Gastroesophageal sphincter (tissue), 4 donors: ENCODE results near the gene PSMB2. TPM values are rescaled to one million over a fixed set of nuclear protein-coding genes. Genes with fewer than 3 reads are reported as not detected.

Source experiments
- ATAC-seq: fragments of 150-250 bp; one replicate; pipeline ENCODE4 v1.9.1; 2016; ENCODE audit warnings: mild to moderate bottlenecking, moderate library complexity
- H3K27ac ChIP-seq, 4 donors: fragments of 200-600 bp; sonication (generic) in 3 of 4; 1 replicate in 3 of 4; 2 replicates in 1 of 4; pipeline ENCODE4 v1.5.1; 2016 to 2019
- H3K27me3 ChIP-seq: fragments of 200-600 bp; sonication (generic); one replicate; pipeline ENCODE4 v1.5.1; 2019
- H3K36me3 ChIP-seq, 2 donors: fragments of 200-600 bp; sonication (generic); one replicate each; pipeline ENCODE4 v1.5.1; 2019; ENCODE audit warnings: control low read depth in 1 of 2
- H3K4me1 ChIP-seq, 3 donors: fragments of 200-600 bp; sonication (generic); 1 replicate in 2 of 3; 2 replicates in 1 of 3; pipeline ENCODE4 v1.5.1; 2016 to 2019; ENCODE audit warnings: control low read depth in 2 of 3
- H3K4me3 ChIP-seq, 2 donors: fragments of 200-600 bp; sonication (generic); one replicate each; pipeline ENCODE4 v1.5.1; 2019; ENCODE audit warnings: mild to moderate bottlenecking in 1 of 2, moderate library complexity in 1 of 2
- H3K9me3 ChIP-seq, 3 donors: fragments of 200-600 bp; sonication (generic); one replicate each; pipeline ENCODE4 v1.5.1; 2017 to 2019; ENCODE audit warnings: control low read depth in 2 of 3
- CTCF ChIP-seq, 4 experiments: fragments of 200-600 bp in 2 of 4; fragments of 450-650 bp in 2 of 4; sonication (generic) in 1 of 4; IDR thresholded peaks; one replicate each; pipeline ENCODE4 v1.5.1; 2017 to 2019; ENCODE audit warnings: antibody characterized with exemption in 4 of 4, mild to moderate bottlenecking in 2 of 4, moderate library complexity in 2 of 4
- EP300 ChIP-seq: sonication (generic); formaldehyde crosslinking; IDR thresholded peaks from one replicate; pipeline ENCODE4 v1.6.1; 2017; ENCODE audit warnings: antibody characterized with exemption, mild to moderate bottlenecking
- POLR2A ChIP-seq, 2 donors: fragments of 450-650 bp; IDR thresholded peaks; one replicate each; pipeline ENCODE4 v1.6.1; 2017; ENCODE audit warnings: antibody characterized with exemption in 2 of 2, mild to moderate bottlenecking in 2 of 2, moderate library complexity in 1 of 2
- POLR2AphosphoS5 ChIP-seq: sonication (generic); formaldehyde crosslinking; IDR thresholded peaks from one replicate; pipeline ENCODE4 v1.6.1; 2017; ENCODE audit warnings: antibody characterized with exemption
- WGBS, 2 donors: methylation state at CpG; one replicate each; pipeline ENCODE4 v1.1.5; 2018; ENCODE audit warnings: low coverage in 1 of 2; 5-methylcytosine and 5-hydroxymethylcytosine counted together
- total RNA-seq, 4 donors: library from RNA; depleted of rRNA; stranded (reverse); fragments of >200 nt; gene quantifications; one replicate each; pipeline ENCODE4 v1.1.0, GENCODE V29; 2016

The PSMB2 gene
- total RNA-seq, 4 donors from 2014 or later: 31.0 to 39.3 (median 38.7) TPM

- Histone ChIP-seq H3K27ac (no peak overlapping the region), H3K4me3 (no peak overlapping the region), H3K36me3 (no peaks in the 10 kb centered on the region), H3K4me1 (no peaks in the 10 kb centered on the region), H3K27me3 (peaks cover 36% of the 10 kb centered on the region), H3K9me3 (no peaks in the 10 kb centered on the region)
- TF ChIP-seq POLR2A (IDR thresholded peaks at IDR 0.05): no peak
- TF ChIP-seq CTCF (IDR thresholded peaks at IDR 0.05): no peak
- TF ChIP-seq EP300: no peak
- no peak for TF ChIP-seq POLR2AphosphoS5
- ATAC-seq: no peak
- 0 to 29% methylated on average over 1 of the region's 1 CpG for WGBS, 2 donors
Observed at GRCh38 chr1:35666916-35667315, 25.6 kb upstream of the PSMB2 start.

- WGBS, 2 donors: 84 to 85% methylated on average over 2 of the region's 2 CpGs
- Histone ChIP-seq H3K27ac (no peak overlapping the region), H3K36me3 (no peaks in the 10 kb centered on the region), H3K4me3 (no peak overlapping the region), H3K27me3 (peaks cover 34% of the 10 kb centered on the region), H3K4me1 (no peaks in the 10 kb centered on the region), H3K9me3 (no peaks in the 10 kb centered on the region)
- no peak for TF ChIP-seq POLR2AphosphoS5
- no peak for TF ChIP-seq CTCF (IDR thresholded peaks at IDR 0.05)
- TF ChIP-seq EP300: no peak
- no peak for TF ChIP-seq POLR2A (IDR thresholded peaks at IDR 0.05)
- no peak for ATAC-seq
Observed at GRCh38 chr1:35666216-35666615, 24.9 kb upstream of the PSMB2 start.

- H3K36me3 ChIP-seq: no peaks in the 10 kb centered on the region
- H3K27ac ChIP-seq: no peak overlapping the region
- no peaks in the 10 kb centered on the region for H3K4me1 ChIP-seq
- H3K4me3 ChIP-seq: no peak overlapping the region
- ATAC-seq: no peak
- no peaks in the 10 kb centered on the region for H3K9me3 ChIP-seq
- TF ChIP-seq CTCF (IDR thresholded peaks at IDR 0.05) (no peak), POLR2AphosphoS5 (no peak), EP300 (no peak), POLR2A (IDR thresholded peaks at IDR 0.05) (no peak)
- 100% methylated on average over 1 of the region's 9 CpGs; no CpG with 5 or more reads in 1 of the 2 donors for WGBS, 2 donors
- peaks cover 38% of the 10 kb centered on the region for H3K27me3 ChIP-seq
Observed at GRCh38 chr1:35663434-35663833, 22.1 kb upstream of the PSMB2 start.

GRCh38 chr1:35661474-35661795 lies 20.1 kb upstream of the PSMB2 start:
- Histone ChIP-seq H3K4me3 (no peak overlapping the region), H3K27ac (no peak overlapping the region), H3K36me3 (no peaks in the 10 kb centered on the region), H3K4me1 (no peaks in the 10 kb centered on the region), H3K27me3 (peaks cover 30% of the 10 kb centered on the region), H3K9me3 (no peaks in the 10 kb centered on the region)
- WGBS, 2 donors: 75 to 90% methylated on average over 2 of the region's 2 CpGs
- TF ChIP-seq POLR2A (IDR thresholded peaks at IDR 0.05) (no peak), CTCF (IDR thresholded peaks at IDR 0.05) (no peak), POLR2AphosphoS5 (no peak), EP300 (no peak)
- ATAC-seq: no peak

GRCh38 chr1:35660581-35661473 lies 19.5 kb upstream of the PSMB2 start:
- TF ChIP-seq CTCF (IDR thresholded peaks at IDR 0.05): no peak
- no peak for TF ChIP-seq POLR2AphosphoS5
- no peak for TF ChIP-seq EP300
- no peak for TF ChIP-seq POLR2A (IDR thresholded peaks at IDR 0.05)
- Histone ChIP-seq H3K4me1 (no peaks in the 10 kb centered on the region), H3K36me3 (no peaks in the 10 kb centered on the region), H3K27ac (no peak overlapping the region), H3K27me3 (peaks cover 24% of the 10 kb centered on the region), H3K4me3 (no peak overlapping the region), H3K9me3 (no peaks in the 10 kb centered on the region)
- no peak for ATAC-seq
- 6 to 63% methylated on average over 3 of the region's 5 CpGs for WGBS, 2 donors
